Mucosa of stomach (tissue), 1 donor: ENCODE data around the gene KCNA2.

ENCODE experiments used
- H3K27me3 ChIP-seq: one replicate; pipeline ENCODE4 v1.7.0; 2013; ENCODE audit warnings: mild to moderate bottlenecking, low read length; ENCODE audit not compliant: control insufficient read depth, insufficient read depth
- H3K36me3 ChIP-seq: one replicate; pipeline ENCODE4 v1.7.0; 2013; ENCODE audit warnings: low read length; ENCODE audit not compliant: control insufficient read depth, insufficient read depth
- H3K4me1 ChIP-seq: one replicate; pipeline ENCODE4 v1.7.0; 2013; ENCODE audit warnings: mild to moderate bottlenecking, low read length; ENCODE audit not compliant: control insufficient read depth, insufficient read depth
- H3K4me3 ChIP-seq: one replicate; pipeline ENCODE4 v1.7.0; 2013; ENCODE audit warnings: low read length
- H3K9ac ChIP-seq: one replicate; pipeline ENCODE4 v1.7.0; 2013; ENCODE audit warnings: mild to moderate bottlenecking, low read length, moderate library complexity
- H3K9me3 ChIP-seq: one replicate; pipeline ENCODE4 v1.7.0; 2013; ENCODE audit warnings: mild to moderate bottlenecking, low read length, moderate library complexity; ENCODE audit not compliant: control insufficient read depth
- donor health status: Pancreatic carcinoma.

KCNA2 gene

DNA sequence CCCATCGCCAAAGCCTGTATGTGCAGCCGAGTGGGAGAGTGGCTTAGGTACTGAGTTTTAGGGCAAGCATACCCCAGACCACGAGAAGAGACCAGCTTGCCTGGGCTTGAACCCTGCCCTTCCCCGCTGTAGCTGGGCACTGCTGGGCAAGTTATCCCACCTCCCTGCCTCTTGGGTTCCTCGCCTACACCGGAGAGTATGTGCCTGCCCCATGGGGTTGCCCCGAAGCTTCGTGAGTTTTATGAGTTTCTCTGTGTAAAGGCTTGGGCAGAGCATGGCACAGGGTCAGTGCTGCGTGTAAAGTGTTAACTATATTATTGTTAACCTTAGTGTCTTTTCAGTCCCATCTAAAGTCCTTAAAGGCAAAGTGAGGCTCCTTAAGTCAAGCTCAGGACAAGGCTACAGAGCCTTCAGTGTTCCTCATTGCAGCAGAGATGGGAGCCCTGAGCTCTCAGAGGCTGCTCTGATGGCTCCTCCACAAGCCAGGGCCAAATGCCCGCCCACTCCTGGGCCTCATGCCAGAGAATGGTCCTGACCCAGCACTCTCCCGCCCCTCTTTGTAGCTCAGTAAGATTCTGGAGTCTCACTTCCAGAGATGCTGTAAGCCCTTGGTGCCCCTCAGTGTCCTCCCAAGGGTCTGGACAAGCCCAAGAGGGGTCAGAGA lies 50.2 kb downstream of the KCNA2 start:
- Histone ChIP-seq H3K9me3 (no peaks in the 10 kb centered on the region), H3K36me3 (no peaks in the 10 kb centered on the region), H3K4me1 (no peaks in the 10 kb centered on the region), H3K9ac (no peak overlapping the region), H3K27me3 (peaks cover 53% of the 10 kb centered on the region), H3K4me3 (no peak overlapping the region)

DNA sequence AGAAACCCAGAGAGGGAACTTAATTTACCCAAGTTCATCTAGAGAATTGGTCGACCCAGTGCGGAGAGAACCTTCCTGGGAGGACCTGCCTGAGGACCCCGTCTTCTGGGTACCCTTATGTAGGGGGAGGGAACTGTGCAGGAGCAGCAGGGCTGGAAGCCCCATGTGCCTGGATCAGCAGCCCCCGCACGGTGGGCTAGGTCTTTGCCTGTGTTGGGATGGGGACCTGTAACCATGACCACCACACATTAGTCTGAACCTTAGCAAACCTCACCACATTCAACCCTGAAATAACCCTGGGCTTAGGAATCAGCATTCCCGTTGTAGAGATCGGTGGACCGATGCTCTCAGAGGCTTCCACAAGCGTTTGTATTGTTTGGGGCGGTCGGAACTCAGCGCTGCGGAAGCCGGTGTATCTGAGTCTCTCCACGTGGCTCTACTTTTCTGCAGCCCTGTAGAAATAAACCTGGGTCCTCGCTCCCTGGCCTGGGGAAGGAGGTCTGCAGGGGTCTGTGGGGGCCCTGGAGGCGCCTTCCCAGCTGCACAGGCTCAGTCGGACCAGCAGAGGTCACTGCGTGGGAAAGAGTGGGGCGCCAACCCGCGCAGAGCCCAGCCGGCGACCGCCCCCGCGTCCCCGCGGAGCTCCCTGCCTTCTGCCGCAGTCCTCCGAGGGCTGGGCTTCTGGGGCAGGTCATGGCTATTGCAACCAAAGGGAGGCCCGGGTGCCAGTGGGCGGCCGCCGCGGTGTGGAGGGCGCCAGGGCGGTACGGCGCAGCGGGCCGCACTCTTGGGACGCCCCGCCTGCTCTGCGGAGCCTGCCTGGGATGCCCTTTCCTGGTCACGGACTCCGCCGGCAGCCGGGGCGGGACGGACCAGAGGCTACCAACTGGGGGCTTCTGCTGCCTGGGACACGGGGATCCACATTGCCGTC lies 51.0 kb downstream of the KCNA2 start:
- no peak overlapping the region for H3K4me3 ChIP-seq

DNA sequence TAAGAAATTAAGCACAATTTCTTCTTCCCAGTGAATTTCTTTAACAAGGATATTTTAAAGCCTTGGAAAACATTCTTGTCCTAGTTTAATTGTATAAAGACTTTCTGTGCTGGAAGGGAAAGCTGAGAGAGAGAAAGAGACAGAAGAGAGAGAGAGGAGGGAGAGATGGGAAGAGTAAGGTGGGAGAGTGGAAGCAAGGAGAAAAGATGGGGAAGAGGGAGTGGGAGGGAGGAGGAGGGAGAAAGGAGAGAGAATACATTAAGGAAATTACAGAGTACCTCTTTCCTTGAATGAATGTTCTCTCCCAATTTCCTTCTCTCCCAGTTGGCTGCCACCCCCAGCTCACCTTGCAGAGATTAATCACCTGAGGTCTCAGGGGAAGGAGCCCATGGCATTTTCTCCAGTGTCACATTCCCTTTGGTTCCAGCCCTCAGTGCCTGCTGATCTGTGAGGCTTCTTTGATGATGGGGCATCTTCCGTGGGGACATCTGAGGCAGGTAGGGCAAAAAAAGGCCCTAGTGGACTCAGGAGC lies 54.8 kb downstream of the KCNA2 start:
- peaks cover 41% of the 10 kb centered on the region for H3K27me3 ChIP-seq
- H3K4me1 ChIP-seq, result peaks cover 5% of the 10 kb centered on the region
- no peak overlapping the region for H3K4me3 ChIP-seq
- no peaks in the 10 kb centered on the region for H3K9me3 ChIP-seq
- H3K36me3 ChIP-seq, result no peaks in the 10 kb centered on the region
- no peak overlapping the region for H3K9ac ChIP-seq

More for the DNA sequence above, 51.0 kb downstream of the KCNA2 start:
- H3K4me1 ChIP-seq, result no peaks in the 10 kb centered on the region
- peaks cover 56% of the 10 kb centered on the region for H3K27me3 ChIP-seq
- no peaks in the 10 kb centered on the region for H3K9me3 ChIP-seq
- no peaks in the 10 kb centered on the region for H3K36me3 ChIP-seq
- H3K9ac ChIP-seq, result no peak overlapping the region

DNA sequence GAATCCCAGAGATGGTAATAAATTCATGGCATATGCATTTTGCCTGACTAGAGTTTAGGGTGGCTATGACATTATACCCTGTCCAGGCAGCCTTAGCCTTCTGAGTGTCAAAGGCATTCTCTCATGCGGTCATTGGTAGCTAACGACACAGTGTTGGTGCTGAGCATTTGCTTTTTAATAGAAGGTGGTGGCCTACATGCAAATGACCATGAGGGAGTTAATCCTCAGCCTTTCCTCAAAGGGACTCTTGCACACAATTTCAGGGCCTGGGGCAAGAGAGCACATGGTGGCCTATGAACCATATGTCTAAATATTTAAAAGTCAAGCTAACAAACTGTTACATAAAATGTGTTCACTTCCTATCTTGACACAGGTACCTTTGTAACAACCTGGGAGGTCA lies 56.3 kb downstream of the KCNA2 start:
- Histone ChIP-seq H3K4me1 (peaks cover 5% of the 10 kb centered on the region), H3K4me3 (no peak overlapping the region), H3K9ac (no peak overlapping the region), H3K9me3 (no peaks in the 10 kb centered on the region), H3K36me3 (no peaks in the 10 kb centered on the region), H3K27me3 (peaks cover 31% of the 10 kb centered on the region)

DNA sequence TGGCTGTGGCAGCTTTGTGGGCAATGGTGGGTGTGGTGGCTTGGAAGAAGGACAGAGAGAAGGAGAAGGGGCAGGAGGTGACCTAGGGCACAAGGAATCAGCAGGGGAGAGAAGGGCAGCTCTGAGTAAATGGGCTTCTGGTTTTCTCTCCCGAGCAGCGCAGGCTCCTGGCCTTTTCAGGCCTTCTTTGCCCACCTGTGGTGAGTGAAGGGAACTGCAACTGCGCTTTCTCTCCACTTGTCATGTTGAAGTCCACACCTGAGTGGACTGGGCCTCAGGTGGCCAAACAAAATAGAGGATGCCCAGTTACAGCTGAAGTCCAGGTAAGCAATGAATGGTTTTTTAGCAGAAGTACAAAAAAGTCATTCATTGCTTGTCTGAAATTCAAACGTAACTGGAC lies 57.8 kb downstream of the KCNA2 start:
- H3K9me3 ChIP-seq, result no peaks in the 10 kb centered on the region
- H3K4me3 ChIP-seq, result no peak overlapping the region
- H3K27me3 ChIP-seq, result peaks cover 21% of the 10 kb centered on the region
- no peak overlapping the region for H3K9ac ChIP-seq
- H3K36me3 ChIP-seq, result no peaks in the 10 kb centered on the region
- peaks cover 5% of the 10 kb centered on the region for H3K4me1 ChIP-seq

DNA sequence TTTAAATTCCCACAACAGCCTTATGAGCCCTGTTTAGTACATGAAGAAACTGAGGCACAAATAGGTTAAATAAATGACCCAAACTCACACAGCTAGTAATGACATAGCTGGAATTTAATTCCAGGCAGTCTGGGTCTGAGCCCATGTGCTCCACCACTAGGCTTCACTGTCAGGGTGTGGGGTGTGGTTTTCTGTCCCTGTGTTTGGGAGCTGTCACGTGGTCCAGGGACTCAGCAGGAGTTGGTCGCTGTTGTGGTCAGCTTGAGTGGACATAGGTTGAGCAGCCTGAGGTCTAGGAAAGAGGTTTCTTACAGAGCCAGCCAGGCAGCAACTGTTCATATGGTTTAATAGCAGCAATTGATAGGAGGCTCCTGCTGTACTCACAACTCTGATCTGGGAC lies 59.1 kb downstream of the KCNA2 start:
- Histone ChIP-seq H3K4me1 (peaks cover 5% of the 10 kb centered on the region), H3K27me3 (peaks cover 14% of the 10 kb centered on the region), H3K9me3 (no peaks in the 10 kb centered on the region), H3K4me3 (no peak overlapping the region), H3K9ac (no peak overlapping the region), H3K36me3 (no peaks in the 10 kb centered on the region)

DNA sequence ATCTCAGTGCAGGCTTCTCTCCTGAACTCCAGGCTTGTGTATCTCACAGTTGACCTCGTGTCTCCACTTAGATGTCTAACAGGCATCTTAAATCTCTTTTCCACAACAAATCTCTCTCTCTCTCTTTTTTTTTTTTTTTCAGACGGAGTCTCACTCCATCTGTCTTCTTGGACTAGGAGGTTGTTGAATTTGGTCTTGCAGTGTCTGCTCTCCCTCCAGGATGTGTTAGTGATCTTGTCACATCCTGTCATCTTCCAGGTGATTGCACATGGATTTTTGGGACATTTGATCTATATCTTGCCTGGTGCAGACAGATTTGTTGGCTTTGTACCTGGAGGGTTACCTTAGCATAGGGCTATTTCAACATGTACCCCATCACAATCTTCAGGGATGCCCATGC lies 60.7 kb downstream of the KCNA2 start:
- H3K9me3 ChIP-seq, result no peaks in the 10 kb centered on the region
- H3K4me3 ChIP-seq, result no peak overlapping the region
- H3K9ac ChIP-seq, result no peak overlapping the region
- peaks cover 3% of the 10 kb centered on the region for H3K27me3 ChIP-seq
- H3K36me3 ChIP-seq, result no peaks in the 10 kb centered on the region
- peaks cover 5% of the 10 kb centered on the region for H3K4me1 ChIP-seq

DNA sequence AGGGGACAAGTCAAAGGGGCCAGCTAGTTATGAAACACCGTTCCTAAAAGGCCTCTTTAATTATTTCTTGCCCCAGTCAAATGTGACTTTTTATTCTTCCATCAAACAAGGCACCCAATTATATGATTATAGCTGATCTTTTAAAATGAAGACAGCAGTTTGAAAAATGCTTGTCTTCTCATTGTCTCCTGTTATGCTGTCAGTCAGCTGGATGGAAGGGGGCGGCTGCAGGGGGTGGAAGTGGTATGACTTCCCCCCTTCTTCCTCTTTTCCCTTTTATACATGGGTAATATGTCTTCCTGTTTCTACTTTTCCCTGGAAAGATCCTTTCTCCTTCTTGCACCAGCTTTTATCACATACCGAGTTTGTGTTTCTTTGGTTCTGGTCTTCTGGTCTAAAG lies 61.4 kb downstream of the KCNA2 start:
- H3K4me1 ChIP-seq, result peaks cover 5% of the 10 kb centered on the region
- no peak overlapping the region for H3K4me3 ChIP-seq
- H3K36me3 ChIP-seq, result no peaks in the 10 kb centered on the region
- H3K27me3 ChIP-seq, result peaks cover 3% of the 10 kb centered on the region
- no peaks in the 10 kb centered on the region for H3K9me3 ChIP-seq
- H3K9ac ChIP-seq, result no peak overlapping the region
